H9 (cell line): Measurements from ENCODE around the gene RABGAP1L. TPM values are rescaled to one million over a fixed set of nuclear protein-coding genes. Genes with fewer than 3 reads are reported as not detected.

Source experiments
- DNase-seq: peaks from one replicate; pipeline ENCODE4 v3.0.0-alpha.2; 2017
- H2AFZ ChIP-seq: one replicate; pipeline ENCODE4 v1.6.1; 2013; ENCODE audit warnings: mild to moderate bottlenecking, low read length, control low read depth, moderate library complexity
- H2AK5ac ChIP-seq: 2 replicates; pipeline ENCODE4 v1.6.1; 2013; ENCODE audit warnings: low read length, control low read depth, mixed read lengths; ENCODE audit not compliant: insufficient read length
- H2BK120ac ChIP-seq: one replicate; pipeline ENCODE4 v1.6.1; 2013; ENCODE audit warnings: low read depth, mild to moderate bottlenecking, low read length, control low read depth, inconsistent platforms; ENCODE audit not compliant: poor library complexity, severe bottlenecking
- H2BK12ac ChIP-seq: 2 replicates; pipeline ENCODE4 v1.6.1; 2013; ENCODE audit warnings: low read length, control low read depth, mixed read lengths, low read depth; ENCODE audit not compliant: insufficient read length
- H2BK15ac ChIP-seq: 2 replicates; pipeline ENCODE4 v1.6.1; 2013; ENCODE audit warnings: low read depth, low read length, control low read depth
- H2BK20ac ChIP-seq: one replicate; pipeline ENCODE4 v1.6.1; 2013; ENCODE audit warnings: low read depth, mild to moderate bottlenecking, low read length, control low read depth, inconsistent platforms; ENCODE audit not compliant: poor library complexity, severe bottlenecking
- H2BK5ac ChIP-seq: 2 replicates; pipeline ENCODE4 v1.6.1; 2013; ENCODE audit warnings: low read length, control low read depth, mixed read lengths; ENCODE audit not compliant: insufficient read length
- H3K14ac ChIP-seq: 2 replicates; pipeline ENCODE4 v1.6.1; 2013; ENCODE audit warnings: low read length, control low read depth; ENCODE audit not compliant: insufficient read depth
- H3K18ac ChIP-seq: 2 replicates; pipeline ENCODE4 v1.6.1; 2013; ENCODE audit warnings: low read depth, mild to moderate bottlenecking, mixed read lengths, low read length, control low read depth; ENCODE audit not compliant: insufficient read length
- H3K23ac ChIP-seq: 2 replicates; pipeline ENCODE4 v1.6.1; 2013; ENCODE audit warnings: low read length, control low read depth, mixed read lengths, low read depth; ENCODE audit not compliant: insufficient read length
- H3K23me2 ChIP-seq: 2 replicates; pipeline ENCODE4 v1.6.1; 2013; ENCODE audit warnings: low read depth, mild to moderate bottlenecking, mixed read lengths, low read length, control low read depth; ENCODE audit not compliant: insufficient read length, poor library complexity, severe bottlenecking
- H3K27ac ChIP-seq: 2 replicates; pipeline ENCODE4 v1.5.1; 2013; ENCODE audit warnings: low read length, control low read depth, mixed read lengths, low read depth; ENCODE audit not compliant: insufficient read length
- H3K27me3 ChIP-seq: 2 replicates; pipeline ENCODE4 v1.6.1; 2013; ENCODE audit warnings: low read length, control low read depth, inconsistent platforms; ENCODE audit not compliant: insufficient read depth
- H3K4ac ChIP-seq: 2 replicates; pipeline ENCODE4 v1.6.1; 2013; ENCODE audit warnings: low read depth, mild to moderate bottlenecking, control low read depth, inconsistent platforms, low read length, moderate library complexity
- H3K4me1 ChIP-seq: 2 replicates; pipeline ENCODE4 v1.6.1; 2013; ENCODE audit warnings: low read length, control low read depth, inconsistent platforms; ENCODE audit not compliant: insufficient read depth
- H3K4me2 ChIP-seq: 2 replicates; pipeline ENCODE4 v1.6.1; 2013; ENCODE audit warnings: low read length, control low read depth, mixed read lengths; ENCODE audit not compliant: insufficient read length, insufficient read depth
- H3K56ac ChIP-seq: 2 replicates; pipeline ENCODE4 v1.6.1; 2013; ENCODE audit warnings: low read depth, mild to moderate bottlenecking, mixed read lengths, low read length, control low read depth; ENCODE audit not compliant: insufficient read length
- H3K79me1 ChIP-seq: 2 replicates; pipeline ENCODE4 v1.6.1; 2013; ENCODE audit warnings: low read depth, mild to moderate bottlenecking, moderate library complexity, low read length, control low read depth, inconsistent platforms; ENCODE audit not compliant: insufficient read depth, poor library complexity, severe bottlenecking
- H3K79me2 ChIP-seq: 2 replicates; pipeline ENCODE4 v1.6.1; 2013; ENCODE audit warnings: low read length, control low read depth, inconsistent platforms; ENCODE audit not compliant: insufficient read depth
- H3K9ac ChIP-seq: 2 replicates; pipeline ENCODE4 v1.6.1; 2013; ENCODE audit warnings: low read length, control low read depth, mixed read lengths; ENCODE audit not compliant: insufficient read length; ENCODE audit errors: extremely low read depth
- H3K9me3 ChIP-seq: one replicate; pipeline ENCODE4 v1.6.1; 2013; ENCODE audit warnings: low read depth, low read length, inconsistent platforms; ENCODE audit not compliant: control insufficient read depth
- H3T11ph ChIP-seq: one replicate; pipeline ENCODE4 v1.6.1; 2013; ENCODE audit warnings: mild to moderate bottlenecking, low read length, control low read depth, inconsistent platforms
- H4K20me1 ChIP-seq: one replicate; pipeline ENCODE4 v1.6.1; 2013; ENCODE audit not compliant: control insufficient read depth, insufficient read length, insufficient read depth
- H4K5ac ChIP-seq: 2 replicates; pipeline ENCODE4 v1.6.1; 2013; ENCODE audit warnings: low read depth, mild to moderate bottlenecking, mixed read lengths, low read length, control low read depth; ENCODE audit not compliant: insufficient read length
- H4K8ac ChIP-seq: replicated peaks from 2 replicates; pipeline ENCODE4 v1.6.1; 2013; ENCODE audit warnings: low read length, control low read depth, mixed read lengths, low read depth; ENCODE audit not compliant: insufficient read length
- H4K91ac ChIP-seq: 2 replicates; pipeline ENCODE4 v1.6.1; 2013; ENCODE audit warnings: low read depth, mild to moderate bottlenecking, moderate library complexity, mixed read lengths, low read length, control low read depth; ENCODE audit not compliant: insufficient read length
- H3K27ac Mint-ChIP-seq, 3 experiments: 2 replicates in 2 of 3; 3 replicates in 1 of 3; pipeline ENCODE4 v1.8.0; 2020 to 2021; ENCODE audit warnings: mixed read lengths in 3 of 3, mild to moderate bottlenecking in 1 of 3, moderate library complexity in 1 of 3
- H3K27me3 Mint-ChIP-seq: 2 replicates; pipeline ENCODE4 v1.8.0; 2021; ENCODE audit warnings: low read depth, mild to moderate bottlenecking, moderate library complexity, mixed read lengths
- H3K36me3 Mint-ChIP-seq, 3 experiments: 2 replicates in 2 of 3; 3 replicates in 1 of 3; pipeline ENCODE4 v1.8.0; 2020 to 2021; ENCODE audit warnings: low read depth in 3 of 3, mixed read lengths in 3 of 3; ENCODE audit not compliant: insufficient read depth in 1 of 3
- H3K4me1 Mint-ChIP-seq, 2 experiments: 2 replicates each; pipeline ENCODE4 v1.8.0; 2020; ENCODE audit warnings: mixed read lengths in 2 of 2
- H3K4me3 Mint-ChIP-seq, 2 experiments: 2 replicates in 1 of 2; 3 replicates in 1 of 2; pipeline ENCODE4 v1.8.0; 2020 to 2021; ENCODE audit warnings: mild to moderate bottlenecking in 2 of 2, mixed read lengths in 2 of 2, moderate library complexity in 1 of 2
- H3K9me3 Mint-ChIP-seq, 2 experiments: 2 replicates in 1 of 2; 3 replicates in 1 of 2; pipeline ENCODE4 v1.8.0; 2020; ENCODE audit warnings: mild to moderate bottlenecking in 2 of 2, mixed read lengths in 2 of 2, moderate library complexity in 1 of 2
- WGBS: extraction: QIAGEN DNeasy Blood & Tissue Kit; methylation state at CpG from one replicate; pipeline ENCODE4 v1.1.7; 2013; ENCODE audit warnings: missing lambda C conversion rate, low lambda C conversion rate, mixed read lengths; ENCODE audit not compliant: insufficient read length; ENCODE audit errors: extremely low coverage; 5-methylcytosine and 5-hydroxymethylcytosine counted together
- total RNA-seq: library from RNA; stranded (reverse); gene quantifications from 2 replicates; pipeline ENCODE4 v1.2.1, GENCODE V29; 2021
- TF ChIP-seq, protein P1 (sequence below): fragments of 200-600 bp; sonication (generic); conservative IDR thresholded peaks from 3 replicates; pipeline ENCODE4 v1.8.0; 2021; ENCODE audit warnings: antibody characterized with exemption, mild to moderate bottlenecking

The RABGAP1L gene
- total RNA-seq, 1 experiment from 2014 or later, result 147 TPM

GRCh38 chr1:174898102-174898797 lies 738.9 kb downstream of the RABGAP1L start:
- Histone ChIP-seq H3K9ac (no peak overlapping the region), H3T11ph (no peak overlapping the region), H2BK15ac (no peak overlapping the region), H4K91ac (no peak overlapping the region), H2AK5ac (no peak overlapping the region), H4K20me1 (no peaks in the 10 kb centered on the region), H3K9me3 (no peaks in the 10 kb centered on the region), H3K23ac (no peak overlapping the region), H3K27ac (no peak overlapping the region), H3K79me2 (peaks cover 29% of the 10 kb centered on the region; the same call in 1 of the 2 replicates), H3K4me1 (peaks cover 5% of the 10 kb centered on the region; the same call in 1 of the 2 replicates), H3K18ac (no peak overlapping the region), H3K14ac (no peak overlapping the region), H2BK12ac (no peak overlapping the region), H3K79me1 (peaks cover 17% of the 10 kb centered on the region), H2BK5ac (no peak overlapping the region), H4K8ac (no peak overlapping the region), H4K5ac (no peak overlapping the region), H2AFZ (no peak overlapping the region), H3K23me2 (no peaks in the 10 kb centered on the region), H2BK20ac (no peak overlapping the region), H3K4me2 (no peak overlapping the region), H3K4ac (no peak overlapping the region), H2BK120ac (no peak overlapping the region), H3K56ac (no peak overlapping the region), H3K27me3 (no peaks in the 10 kb centered on the region)
- no peak overlapping the region for H3K4me3 Mint-ChIP-seq
- H3K9me3 Mint-ChIP-seq, result peaks cover 11 to 20% of the 10 kb centered on the region in 2 experiments; a peak in 4 of 5 replicates
- H3K27ac Mint-ChIP-seq, result no peak overlapping the region
- H3K27me3 Mint-ChIP-seq, result no peaks in the 10 kb centered on the region
- DNase-seq, result no peak
- TF ChIP-seq, protein P1, sequence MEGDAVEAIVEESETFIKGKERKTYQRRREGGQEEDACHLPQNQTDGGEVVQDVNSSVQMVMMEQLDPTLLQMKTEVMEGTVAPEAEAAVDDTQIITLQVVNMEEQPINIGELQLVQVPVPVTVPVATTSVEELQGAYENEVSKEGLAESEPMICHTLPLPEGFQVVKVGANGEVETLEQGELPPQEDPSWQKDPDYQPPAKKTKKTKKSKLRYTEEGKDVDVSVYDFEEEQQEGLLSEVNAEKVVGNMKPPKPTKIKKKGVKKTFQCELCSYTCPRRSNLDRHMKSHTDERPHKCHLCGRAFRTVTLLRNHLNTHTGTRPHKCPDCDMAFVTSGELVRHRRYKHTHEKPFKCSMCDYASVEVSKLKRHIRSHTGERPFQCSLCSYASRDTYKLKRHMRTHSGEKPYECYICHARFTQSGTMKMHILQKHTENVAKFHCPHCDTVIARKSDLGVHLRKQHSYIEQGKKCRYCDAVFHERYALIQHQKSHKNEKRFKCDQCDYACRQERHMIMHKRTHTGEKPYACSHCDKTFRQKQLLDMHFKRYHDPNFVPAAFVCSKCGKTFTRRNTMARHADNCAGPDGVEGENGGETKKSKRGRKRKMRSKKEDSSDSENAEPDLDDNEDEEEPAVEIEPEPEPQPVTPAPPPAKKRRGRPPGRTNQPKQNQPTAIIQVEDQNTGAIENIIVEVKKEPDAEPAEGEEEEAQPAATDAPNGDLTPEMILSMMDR, result no peak
- H3K4me1 Mint-ChIP-seq, result peaks cover 38 to 42% of the 10 kb centered on the region in 2 experiments
- no CpG with 5 or more reads among the region's 3 CpGs for WGBS
- H3K36me3 Mint-ChIP-seq, result peaks cover 71 to 84% (median 80%) of the 10 kb centered on the region in 3 experiments
